NCI-H510A (cell line): Measurements from ENCODE around the gene GABRR2.
"Not testable (repeated sequence)": the region's sequence is repeated elsewhere in the genome, so short reads cannot be mapped to it uniquely, and the experiment has no call there.

Source experiments
- DNase-seq: peaks from one replicate; lab custom pipeline; 2025; lab: John Stamatoyannopoulos, UW

Gene GABRR2

GRCh38 chr6:89257346-89257745 is 57.8 kb downstream of the GABRR2 start:
- no peak for DNase-seq

- DNase-seq = no peak
These were observed 59.7 kb downstream of the GABRR2 start for GRCh38 chr6:89255417-89255816.

- DNase-seq = no peak
These were observed 60.5 kb downstream of the GABRR2 start for GRCh38 chr6:89254569-89254968.

DNA sequence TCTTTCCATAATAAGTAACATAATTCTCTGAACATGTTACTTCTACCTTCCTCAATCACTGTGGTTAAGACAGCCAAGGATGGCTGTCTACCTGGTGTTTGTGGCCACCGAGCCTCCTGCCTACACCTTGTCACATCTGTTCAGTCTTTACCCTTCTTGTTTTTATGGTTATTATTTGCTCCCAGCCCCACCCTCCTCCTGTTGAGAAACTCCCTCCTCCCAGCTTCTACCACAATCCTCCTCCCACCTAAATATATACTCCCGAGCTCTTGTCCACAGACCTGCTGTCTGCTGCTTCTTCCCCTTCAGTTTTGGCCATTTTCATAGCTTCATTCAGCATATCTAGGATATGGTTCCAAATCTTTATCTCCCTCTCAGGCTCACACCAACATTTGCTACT is 62.2 kb downstream of the GABRR2 start:
- no peak for DNase-seq

DNA sequence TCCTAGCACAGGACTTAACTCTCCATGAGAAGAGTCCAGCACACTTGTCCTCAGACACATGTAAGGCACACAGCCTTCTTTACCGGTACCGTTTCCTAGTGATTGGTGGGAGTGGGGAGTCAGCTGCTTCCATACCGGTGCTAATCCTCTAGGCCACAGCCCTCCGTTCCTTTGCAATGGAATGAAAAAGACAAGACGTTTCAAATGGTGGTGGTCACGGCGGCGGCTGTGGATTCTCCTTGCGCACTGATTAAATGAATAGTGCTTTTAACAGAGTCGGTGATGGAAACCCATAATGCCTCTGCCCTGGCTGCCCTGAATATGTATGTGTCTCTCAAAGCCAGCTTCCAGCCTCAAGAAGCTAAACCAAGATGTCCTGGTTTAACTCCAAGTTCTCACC is 63.1 kb downstream of the GABRR2 start:
- DNase-seq = no peak

DNA sequence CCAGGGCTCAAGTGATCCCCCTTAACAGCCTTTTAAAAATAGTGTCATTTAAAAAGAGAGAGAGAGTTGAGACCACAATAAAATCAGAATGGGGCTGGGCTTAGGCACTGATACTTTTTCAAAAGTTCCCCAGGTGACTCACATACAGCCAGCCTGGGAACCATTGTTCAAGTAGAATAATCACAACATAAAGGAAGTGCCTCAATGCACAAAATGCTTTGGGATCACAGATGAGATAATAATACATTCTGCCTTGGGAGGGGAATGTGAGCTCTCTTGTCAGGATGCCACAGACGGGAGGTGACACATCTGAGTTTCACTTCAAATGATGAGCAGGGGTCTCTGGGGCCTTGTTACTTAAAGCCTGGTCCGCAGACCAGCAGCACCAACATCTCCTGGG is 63.9 kb downstream of the GABRR2 start:
- DNase-seq = no peak

- no peak for DNase-seq
These were observed 64.9 kb downstream of the GABRR2 start for GRCh38 chr6:89250239-89250638.

GRCh38 chr6:89244241-89244985 is 70.7 kb downstream of the GABRR2 start:
- no peak for DNase-seq

DNA sequence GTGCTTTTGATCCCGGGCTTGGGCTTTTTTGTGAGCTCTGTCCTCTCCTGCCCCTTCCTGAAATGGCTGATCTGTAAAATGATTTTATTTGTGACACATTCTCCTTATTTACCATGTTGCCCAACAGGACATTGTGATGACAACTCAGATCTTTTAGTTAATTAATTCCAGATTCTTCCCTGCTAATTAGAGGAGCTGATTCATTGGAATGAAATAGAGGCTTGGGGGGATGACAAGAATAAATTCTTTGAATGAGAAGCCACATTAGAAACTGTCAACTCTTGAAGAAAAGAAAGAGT is 71.8 kb downstream of the GABRR2 start:
- DNase-seq = no peak

DNA sequence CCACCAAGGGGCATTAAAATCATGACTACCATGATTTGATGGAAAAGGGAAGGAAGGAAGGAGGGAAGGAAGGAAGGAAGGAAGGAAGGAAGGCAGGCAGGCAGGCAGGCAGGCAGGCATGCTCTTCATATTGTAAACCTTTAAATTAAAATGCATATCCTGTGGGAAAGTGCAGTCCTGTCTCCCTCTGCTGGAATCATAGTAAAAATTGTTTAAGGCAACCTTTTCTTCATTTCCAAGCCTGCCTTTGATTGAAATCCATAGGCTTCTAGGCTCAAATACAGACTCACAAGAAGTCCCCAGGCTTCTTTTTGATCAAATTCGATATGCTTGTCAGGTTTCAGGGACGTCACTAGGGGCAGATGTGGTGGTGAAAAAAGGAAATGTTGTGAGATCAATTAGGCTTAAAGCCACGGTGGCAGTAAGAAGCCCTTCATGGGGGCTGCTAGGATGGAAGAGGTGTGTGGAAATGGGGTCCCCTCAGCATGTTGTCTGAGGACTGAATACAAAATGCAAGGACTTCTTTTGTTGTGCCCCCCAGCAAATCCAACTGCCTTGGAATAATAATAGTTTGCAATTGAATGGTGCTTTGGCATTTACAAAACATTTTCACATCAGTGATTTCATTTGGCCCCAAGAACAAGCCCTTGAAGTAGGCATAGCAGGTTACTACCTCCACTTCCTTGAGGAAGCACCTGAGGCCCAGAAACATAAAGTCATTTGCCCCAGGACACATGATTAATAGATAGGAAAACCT is 72.3 kb downstream of the GABRR2 start:
- no peak for DNase-seq

DNA sequence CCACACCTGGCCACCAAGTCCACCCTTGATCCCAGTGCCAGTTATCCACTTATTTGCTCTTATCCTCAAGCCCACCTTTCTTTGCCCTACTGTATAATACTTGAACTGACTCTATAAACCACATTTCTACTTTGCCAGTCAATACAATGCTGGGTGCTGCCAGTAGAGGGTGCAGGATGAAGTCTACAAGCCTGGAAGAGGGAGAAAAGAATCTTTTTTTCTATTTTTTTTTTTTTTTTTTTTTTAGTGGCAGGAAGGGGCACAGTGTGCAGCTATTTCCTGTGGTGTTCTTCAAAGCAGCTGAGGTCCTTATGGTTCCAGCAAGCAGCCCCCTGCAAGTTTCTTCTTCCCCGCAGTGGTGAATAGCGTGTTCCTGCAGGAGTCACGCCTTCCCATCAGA is 75.8 kb downstream of the GABRR2 start:
- DNase-seq = no peak

GRCh38 chr6:89237158-89237557 is 77.9 kb downstream of the GABRR2 start:
- no peak for DNase-seq

- not testable (repeated sequence) for DNase-seq
These were observed 81.5 kb downstream of the GABRR2 start for GRCh38 chr6:89233605-89234004.

- DNase-seq = no peak
These were observed 92.4 kb downstream of the GABRR2 start for GRCh38 chr6:89222712-89223039.

DNA sequence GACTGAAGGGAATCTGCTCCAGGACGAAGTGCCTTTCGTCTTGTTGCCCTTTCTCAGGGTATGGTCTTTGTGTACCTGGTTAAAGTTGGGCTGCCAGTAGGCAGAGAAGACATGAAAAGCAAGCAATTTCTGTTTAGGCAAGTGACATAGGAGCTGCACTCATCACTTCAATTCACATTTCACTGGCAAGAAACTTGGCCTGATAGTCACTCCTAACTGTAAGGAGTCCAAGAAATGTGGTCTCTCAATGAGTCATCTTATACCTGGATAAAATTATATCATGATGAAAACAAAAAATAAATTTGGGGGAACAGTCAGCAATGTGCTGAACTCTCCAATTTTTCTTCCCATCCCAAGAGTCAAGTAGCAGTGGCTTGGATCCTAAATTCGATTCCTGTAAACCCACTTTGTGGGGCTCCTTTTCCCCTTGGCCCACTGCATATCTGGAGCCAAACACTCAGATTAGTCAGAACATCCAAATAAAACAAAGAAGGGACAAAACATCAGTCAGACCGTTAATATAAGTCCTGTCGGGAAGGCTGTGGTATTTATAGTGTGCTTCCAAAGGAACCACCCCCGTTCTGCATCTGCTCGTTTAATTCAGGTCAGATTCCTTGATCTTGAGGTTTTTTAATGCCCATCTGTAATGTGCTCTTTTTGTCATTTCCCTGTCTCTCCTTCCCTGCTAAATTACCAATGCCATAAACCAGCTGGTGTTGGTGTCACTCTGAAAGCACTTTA is 93.0 kb downstream of the GABRR2 start:
- no peak for DNase-seq

- DNase-seq = no peak
These were observed 94.0 kb downstream of the GABRR2 start for GRCh38 chr6:89221129-89221528.

DNA sequence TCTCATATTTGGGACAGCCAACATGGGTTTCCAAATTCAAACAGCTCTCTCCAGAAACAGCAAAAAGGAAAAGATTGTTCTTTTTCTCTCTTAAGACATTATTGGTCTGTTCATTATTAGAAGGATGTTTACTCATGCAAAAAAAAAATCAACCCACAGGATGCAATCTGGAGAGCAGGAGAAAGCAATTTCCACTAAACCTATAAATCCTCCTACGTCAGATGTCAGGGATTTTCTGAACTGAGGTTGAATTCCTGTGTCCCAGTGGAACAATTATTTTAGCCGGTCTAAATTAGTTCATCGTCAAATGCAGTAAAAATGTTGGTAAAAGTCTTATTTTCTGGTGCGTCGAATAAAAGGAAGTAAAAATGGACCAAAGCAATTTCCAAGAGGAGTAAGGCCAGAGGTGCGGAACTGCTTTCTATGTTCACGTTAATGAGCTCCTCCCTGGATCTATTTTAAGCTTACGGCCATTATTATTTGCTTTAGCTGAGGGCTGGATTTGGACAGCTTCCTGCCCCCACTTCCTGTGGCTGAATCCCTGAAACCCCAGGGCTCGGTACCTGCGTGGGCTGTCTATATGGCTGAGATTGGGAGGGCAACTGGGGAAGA is 97.7 kb downstream of the GABRR2 start, which contains the start of gene GABRR1:
Gene GABRR1, minus strand, starts transcription at position 60 of the 612 bp plus-strand sequence. Its CDS starts 36 bp downstream, at position 24.
- DNase-seq = no peak

DNA sequence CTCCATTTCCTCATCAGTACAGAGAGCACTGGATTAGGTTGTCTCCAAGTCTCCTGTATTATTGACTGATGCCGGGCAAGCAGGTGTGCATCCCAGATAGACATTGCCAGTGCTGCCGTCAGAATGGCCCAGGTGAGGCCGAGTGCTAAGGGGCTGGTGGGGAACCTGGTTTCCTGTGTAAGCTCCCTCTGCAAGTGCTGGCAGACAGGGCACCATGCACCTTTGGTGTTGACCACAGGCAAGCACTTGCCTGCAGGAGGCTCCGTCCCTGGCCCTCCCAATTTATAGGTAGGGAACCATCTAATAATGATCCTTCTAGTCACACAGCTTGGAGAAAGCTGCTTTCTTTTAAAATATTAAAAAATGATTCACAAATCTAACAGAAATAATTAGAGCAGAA is 98.7 kb downstream of the GABRR2 start:
- DNase-seq = no peak

DNA sequence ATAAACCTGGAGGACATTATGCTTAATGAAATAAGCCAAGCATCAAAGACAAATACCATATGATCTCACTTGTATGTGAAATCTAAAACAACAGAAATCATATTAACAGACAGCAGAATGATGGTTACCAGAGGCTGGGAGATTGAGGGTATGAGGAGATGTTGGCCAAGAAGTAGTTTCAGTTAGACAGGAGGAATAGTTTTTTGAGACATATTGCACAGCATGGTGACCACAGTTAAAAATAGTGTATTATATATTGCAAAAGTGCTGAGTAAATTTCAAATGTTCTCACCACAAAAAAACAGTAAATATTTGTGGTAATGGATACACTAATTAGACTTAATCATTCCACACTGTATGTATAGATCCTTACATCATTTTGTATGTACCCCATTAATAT is 99.7 kb downstream of the GABRR2 start:
- DNase-seq = no peak

DNA sequence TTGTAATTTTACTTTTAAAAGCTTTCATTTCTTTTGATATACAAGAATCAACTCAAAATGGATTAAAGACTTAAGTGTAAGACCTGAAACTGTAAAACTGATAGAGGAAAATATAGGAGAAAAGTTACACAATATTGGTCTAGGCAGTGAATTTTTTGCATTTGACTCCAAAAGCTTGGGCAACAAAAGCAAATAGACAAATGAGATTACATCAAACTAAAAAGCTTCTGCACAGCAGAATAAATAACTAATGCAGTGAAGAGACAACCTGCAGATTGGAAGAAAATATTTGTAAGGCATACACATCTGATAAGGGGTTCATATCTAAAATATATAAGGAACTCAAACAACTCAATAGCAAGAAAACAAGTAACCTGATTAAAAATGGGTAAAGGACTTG is 100.9 kb downstream of the GABRR2 start:
- no peak for DNase-seq

DNA sequence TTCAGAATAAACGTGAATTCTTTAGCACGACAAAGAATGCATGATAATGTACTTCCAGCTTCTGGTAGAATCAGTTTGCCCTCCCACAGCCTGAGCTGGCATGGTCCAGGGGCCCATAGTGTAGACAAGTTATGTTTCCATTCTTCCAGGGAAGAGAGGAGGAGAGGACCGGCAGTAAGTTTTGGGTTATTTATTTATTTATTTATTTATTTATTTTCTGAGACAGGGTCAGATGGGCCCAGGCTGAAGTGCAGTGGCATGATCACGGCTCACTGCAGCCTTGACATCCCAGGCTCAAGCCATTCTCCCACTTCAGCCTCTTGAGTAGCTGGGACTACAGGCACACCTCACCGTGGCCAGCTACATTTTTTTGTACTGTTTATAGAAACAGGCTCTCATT is 102.6 kb downstream of the GABRR2 start:
- no peak for DNase-seq

- DNase-seq = no peak
These were observed 105.6 kb downstream of the GABRR2 start for GRCh38 chr6:89209457-89209856.

GRCh38 chr6:89208551-89208950 is 106.5 kb downstream of the GABRR2 start:
- DNase-seq = no peak
